RPMI8226 (cell line): Measurements from ENCODE around the gene GGT6.

Experiments used
- DNase-seq: peaks from one replicate; pipeline ENCODE4 v3.0.0-alpha.2; 2015

The GGT6 gene

GRCh38 chr17:4572131-4572530 is 11.8 kb upstream of the GGT6 start:
- DNase-seq, result no peak

GRCh38 chr17:4569591-4569990 is 9.2 kb upstream of the GGT6 start:
- DNase-seq, result no peak

- peak; percentile 53 for DNase-seq
Observed at GRCh38 chr17:4566785-4567184, 6.4 kb upstream of the GGT6 start.

- peak; percentile 73 for DNase-seq
Observed at GRCh38 chr17:4565209-4566141, 5.1 kb upstream of the GGT6 start.

- peak; percentile 26 for DNase-seq
Observed at GRCh38 chr17:4562015-4562969, 1.9 kb upstream of the GGT6 start.

GRCh38 chr17:4560837-4561256 is 470 bp upstream of the GGT6 start:
- DNase-seq, result no peak

GRCh38 chr17:4559966-4560365 is 411 bp downstream of the GGT6 start:
- no peak for DNase-seq

- no peak for DNase-seq
Observed at GRCh38 chr17:4559139-4559791, 1.1 kb downstream of the GGT6 start.

- no peak for DNase-seq
Observed at GRCh38 chr17:4558347-4558971, 1.9 kb downstream of the GGT6 start.

- DNase-seq, result no peak
Observed at GRCh38 chr17:4557626-4558346, 2.6 kb downstream of the GGT6 start.

- DNase-seq, result no peak
Observed at GRCh38 chr17:4556996-4557395, 3.4 kb downstream of the GGT6 start.

GRCh38 chr17:4555873-4556759 is 4.3 kb downstream of the GGT6 start:
- DNase-seq, result no peak

GRCh38 chr17:4554997-4555799 is 5.2 kb downstream of the GGT6 start, which contains the start of gene MYBBP1A:
TSS of gene MYBBP1A (minus strand) at chr17:4555384. CDS start at chr17:4555324, 60 bp downstream.
- peak; percentile 97 for DNase-seq

- DNase-seq, result no peak
Observed at GRCh38 chr17:4554441-4554996, 5.9 kb downstream of the GGT6 start.

- DNase-seq, result no peak
Observed at GRCh38 chr17:4553669-4554068, 6.7 kb downstream of the GGT6 start.

- no peak for DNase-seq
Observed at GRCh38 chr17:4551796-4552525, 8.4 kb downstream of the GGT6 start.

GRCh38 chr17:4551141-4551540 is 9.2 kb downstream of the GGT6 start:
- DNase-seq, result peak; percentile 30

- no peak for DNase-seq
Observed at GRCh38 chr17:4550534-4551039, 9.8 kb downstream of the GGT6 start.
